ENCODE measurements around the gene CACNA1A.
A peak's percentile ranks its signal among the peaks of the same experiment; 100 is the strongest.
"Not testable (repeated sequence)": the region's sequence is repeated elsewhere in the genome, so short reads cannot be mapped to it uniquely, and the experiment has no call there.

Gene CACNA1A

DNA sequence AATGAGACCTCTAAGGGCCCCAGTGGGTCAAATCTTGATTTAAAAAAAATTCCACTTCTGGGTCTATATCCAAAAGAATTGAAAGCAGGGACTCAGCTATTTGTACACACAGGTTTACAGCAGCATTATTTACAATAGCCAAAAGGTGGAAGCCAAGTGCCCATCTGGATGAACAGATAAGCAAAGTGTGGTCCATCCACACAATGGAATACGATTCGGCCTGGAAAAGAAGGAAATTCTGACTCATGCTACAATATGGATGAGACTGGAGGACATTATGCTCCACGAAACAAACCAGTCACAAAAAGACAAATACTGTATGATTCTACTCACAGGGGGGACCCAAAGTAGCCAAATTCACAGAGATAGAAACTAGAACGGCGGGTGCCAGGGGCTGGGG is 76.7 kb downstream of the CACNA1A start:
- Histone ChIP-seq H3K9me3 (ENCODE audit: insufficient read depth, low read length) (no peaks in the 10 kb centered on the region), H3K4me3 (ENCODE audit: insufficient read depth, low read length, poor library complexity, severe bottlenecking) (no peak overlapping the region), H4K20me1 (ENCODE audit: low read depth, low read length) (no peaks in the 10 kb centered on the region), H3F3A (ENCODE audit: insufficient read depth) (no peaks in the 10 kb centered on the region), H3K9me2 (replicated peaks; ENCODE audit: insufficient read depth, low read length) (no peaks in the 10 kb centered on the region), H3K9ac (ENCODE audit: low read length) (no peak overlapping the region), H3K36me3 (ENCODE audit: low read length) (no peaks in the 10 kb centered on the region), H3K4me2 (ENCODE audit: low read depth, low read length, poor library complexity, severe bottlenecking) (no peak overlapping the region), H3K27ac (ENCODE audit: low read depth, low read length) (no peak overlapping the region), H2AFZ (ENCODE audit: low read depth, low read length, severe bottlenecking) (no peak overlapping the region), H3K27me3 (ENCODE audit: low read length) (no peaks in the 10 kb centered on the region), H3K79me2 (ENCODE audit: insufficient read depth, low read length) (no peaks in the 10 kb centered on the region)
- no peak for TF ChIP-seq EZH2phosphoT487 (conservative IDR thresholded peaks at IDR 0.05; ENCODE audit: low read length)
- TF ChIP-seq CTCF (IDR thresholded peaks at IDR 0.05; ENCODE audit: insufficient read depth, low read length, poor library complexity, severe bottlenecking), result no peak

DNA sequence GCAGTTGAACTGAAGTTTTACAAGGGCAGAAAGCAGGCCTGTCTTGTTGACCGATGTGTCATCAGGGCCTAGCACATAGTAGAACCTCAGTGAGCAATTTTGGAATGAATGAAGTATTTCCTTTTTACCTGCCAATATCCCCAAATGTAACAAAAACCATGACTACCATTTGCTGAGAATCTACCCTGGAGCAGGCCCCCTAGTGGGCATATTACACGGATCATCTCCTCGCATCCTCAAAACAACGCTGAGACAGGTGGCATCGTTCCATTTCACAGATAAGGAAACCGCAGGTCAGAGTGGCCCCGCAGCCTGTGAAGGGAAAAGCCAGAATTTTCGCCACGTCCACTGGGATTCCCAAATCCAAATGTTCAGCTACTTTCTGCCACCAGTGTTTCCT is 77.9 kb downstream of the CACNA1A start:
- no peaks in the 10 kb centered on the region for H4K20me1 ChIP-seq (ENCODE audit: low read depth, low read length)
- H2AFZ ChIP-seq (ENCODE audit: low read depth, low read length, severe bottlenecking), result no peak overlapping the region
- no peaks in the 10 kb centered on the region for H3K9me3 ChIP-seq (ENCODE audit: insufficient read depth, low read length)

DNA sequence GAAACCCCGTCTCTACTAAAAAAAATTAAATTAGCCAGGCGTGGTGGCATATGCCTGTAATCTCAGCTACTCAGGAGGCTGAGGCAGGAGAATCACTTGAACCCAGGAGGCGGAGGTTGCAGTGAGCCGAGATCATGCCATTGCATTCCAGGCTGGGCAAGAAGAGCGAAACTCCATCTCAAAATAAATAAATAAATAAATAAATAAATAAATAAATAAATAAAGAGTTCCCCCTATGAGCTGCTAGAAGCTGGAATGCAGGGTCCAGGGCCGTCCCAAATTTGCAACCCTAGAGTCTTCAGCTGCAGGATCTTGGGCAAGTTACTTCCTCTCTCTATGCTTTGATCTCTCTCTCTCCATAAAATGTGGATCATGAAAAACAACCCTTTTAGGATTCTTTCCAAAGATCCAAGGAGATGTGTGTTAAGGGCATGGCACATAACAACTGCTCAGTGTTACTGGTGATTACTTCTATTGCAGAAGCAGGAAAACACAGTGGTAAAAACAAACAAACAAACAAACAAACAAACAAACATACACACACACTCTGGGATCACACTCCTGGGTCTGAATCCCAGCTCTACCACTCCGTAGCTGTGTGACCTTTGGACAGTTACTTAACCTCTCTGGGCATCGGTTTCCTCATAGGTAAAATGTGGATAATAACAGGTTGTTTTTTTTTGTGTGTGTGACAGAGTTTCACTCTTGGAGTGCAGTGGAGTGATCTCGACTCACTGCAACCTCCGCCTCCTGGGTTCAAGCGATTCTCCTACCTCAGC is 78.8 kb downstream of the CACNA1A start:
- Histone ChIP-seq H3K27ac (ENCODE audit: low read depth, low read length) (no peak overlapping the region), H3K9me2 (replicated peaks; ENCODE audit: insufficient read depth, low read length) (no peaks in the 10 kb centered on the region), H3K9ac (ENCODE audit: low read length) (no peak overlapping the region), H2AFZ (ENCODE audit: low read depth, low read length, severe bottlenecking) (no peak overlapping the region), H3K9me3 (ENCODE audit: insufficient read depth, low read length) (no peaks in the 10 kb centered on the region), H3K4me3 (ENCODE audit: insufficient read depth, low read length, poor library complexity, severe bottlenecking) (no peak overlapping the region), H3F3A (ENCODE audit: insufficient read depth) (no peaks in the 10 kb centered on the region), H3K4me2 (ENCODE audit: low read depth, low read length, poor library complexity, severe bottlenecking) (no peak overlapping the region), H3K36me3 (ENCODE audit: low read length) (no peaks in the 10 kb centered on the region), H4K20me1 (ENCODE audit: low read depth, low read length) (no peaks in the 10 kb centered on the region), H3K79me2 (ENCODE audit: insufficient read depth, low read length) (no peaks in the 10 kb centered on the region), H3K27me3 (ENCODE audit: low read length) (no peaks in the 10 kb centered on the region)
- TF ChIP-seq CTCF (IDR thresholded peaks at IDR 0.05; ENCODE audit: insufficient read depth, low read length, poor library complexity, severe bottlenecking) (no peak), EZH2phosphoT487 (conservative IDR thresholded peaks at IDR 0.05; ENCODE audit: low read length) (no peak)

More for the DNA sequence above, 77.9 kb downstream of the CACNA1A start:
- Histone ChIP-seq H3K79me2 (ENCODE audit: insufficient read depth, low read length) (no peaks in the 10 kb centered on the region), H3K4me2 (ENCODE audit: low read depth, low read length, poor library complexity, severe bottlenecking) (no peak overlapping the region), H3K4me3 (ENCODE audit: insufficient read depth, low read length, poor library complexity, severe bottlenecking) (no peak overlapping the region), H3K27me3 (ENCODE audit: low read length) (no peaks in the 10 kb centered on the region), H3K36me3 (ENCODE audit: low read length) (no peaks in the 10 kb centered on the region), H3K9me2 (replicated peaks; ENCODE audit: insufficient read depth, low read length) (no peaks in the 10 kb centered on the region), H3K27ac (ENCODE audit: low read depth, low read length) (no peak overlapping the region), H3F3A (ENCODE audit: insufficient read depth) (no peaks in the 10 kb centered on the region), H3K9ac (ENCODE audit: low read length) (no peak overlapping the region)
- TF ChIP-seq CTCF (IDR thresholded peaks at IDR 0.05; ENCODE audit: insufficient read depth, low read length, poor library complexity, severe bottlenecking) (peak; percentile 60), EZH2phosphoT487 (conservative IDR thresholded peaks at IDR 0.05; ENCODE audit: low read length) (no peak)

- H3K27ac ChIP-seq (ENCODE audit: low read depth, low read length); H3K79me2 ChIP-seq (ENCODE audit: insufficient read depth, low read length); H3K9me2 ChIP-seq (replicated peaks; ENCODE audit: insufficient read depth, low read length); H2AFZ ChIP-seq (ENCODE audit: low read depth, low read length, severe bottlenecking); H3K27me3 ChIP-seq (ENCODE audit: low read length); H3K4me2 ChIP-seq (ENCODE audit: low read depth, low read length, poor library complexity, severe bottlenecking); H3K9me3 ChIP-seq (ENCODE audit: insufficient read depth, low read length); H3F3A ChIP-seq (ENCODE audit: insufficient read depth); H4K20me1 ChIP-seq (ENCODE audit: low read depth, low read length); H3K36me3 ChIP-seq (ENCODE audit: low read length); H3K4me3 ChIP-seq (ENCODE audit: insufficient read depth, low read length, poor library complexity, severe bottlenecking); H3K9ac ChIP-seq (ENCODE audit: low read length): not testable (repeated sequence)
These were observed 80.4 kb downstream of the CACNA1A start for GRCh38 chr19:13425875-13426274.

Measured in SU-DHL-6 (cell line).